ENCODE data around the gene MAP3K5. TPM values are rescaled to one million over a fixed set of nuclear protein-coding genes. Genes with fewer than 3 reads are reported as not detected.
A peak's percentile ranks its signal among the peaks of the same experiment; 100 is the strongest.

Gene MAP3K5
- total RNA-seq, 1 donor from 2014 or later, result 31.2 TPM

GRCh38 chr6:136609873-136610706, 182.2 kb downstream of the MAP3K5 start:
- Histone ChIP-seq H3K4me3 (no peak overlapping the region), H3K9me3 (no peaks in the 10 kb centered on the region), H3K27ac (peak overlapping the region; percentile 52), H3K4me1 (peaks cover 12% of the 10 kb centered on the region), H3K27me3 (no peaks in the 10 kb centered on the region), H3K36me3 (no peaks in the 10 kb centered on the region)
- intact Hi-C loops (cut with DNase I), result no loop called here
- peak in 1 of 2 donors; percentile 95 for DNase-seq (ENCODE audit: extremely low spot score in 2 of 2)
- no peak for TF ChIP-seq POLR2A (IDR thresholded peaks at IDR 0.05)
- no peak for TF ChIP-seq CTCF (IDR thresholded peaks at IDR 0.05)
- peak; percentile 17 to 94 for TF ChIP-seq POLR2AphosphoS5 (IDR thresholded peaks at IDR 0.05; ENCODE audit: insufficient read depth in 1 of 2, low read depth in 1 of 2)

- intact Hi-C loops (cut with DNase I), result no loop called here
Measured at GRCh38 chr6:136608991-136609390, 183.3 kb downstream of the MAP3K5 start.

GRCh38 chr6:136607932-136608772, 184.1 kb downstream of the MAP3K5 start:
- intact Hi-C loops (cut with DNase I), result no loop called here
- H3K4me1 ChIP-seq, result peaks cover 12% of the 10 kb centered on the region
- TF ChIP-seq CTCF (IDR thresholded peaks at IDR 0.05) (peak in 1 of 3 experiments; percentile 45), POLR2AphosphoS5 (IDR thresholded peaks at IDR 0.05; ENCODE audit: insufficient read depth in 1 of 2, low read depth in 1 of 2) (no peak)
- no peak overlapping the region for H3K4me3 ChIP-seq
- H3K27me3 ChIP-seq, result no peaks in the 10 kb centered on the region
- H3K9me3 ChIP-seq, result no peaks in the 10 kb centered on the region
- H3K36me3 ChIP-seq, result no peaks in the 10 kb centered on the region
- DNase-seq (ENCODE audit: extremely low spot score in 2 of 2), result no peak
- no peak overlapping the region for H3K27ac ChIP-seq

More at GRCh38 chr6:136608991-136609390, 183.3 kb downstream of the MAP3K5 start:
- TF ChIP-seq POLR2A (IDR thresholded peaks at IDR 0.05) (no peak), CTCF (IDR thresholded peaks at IDR 0.05) (no peak), POLR2AphosphoS5 (IDR thresholded peaks at IDR 0.05; ENCODE audit: insufficient read depth in 1 of 2, low read depth in 1 of 2) (no peak)
- Histone ChIP-seq H3K4me1 (peaks cover 12% of the 10 kb centered on the region), H3K9me3 (no peaks in the 10 kb centered on the region), H3K27me3 (no peaks in the 10 kb centered on the region), H3K36me3 (no peaks in the 10 kb centered on the region), H3K4me3 (no peak overlapping the region), H3K27ac (no peak overlapping the region)
- DNase-seq (ENCODE audit: extremely low spot score in 2 of 2), result no peak

GRCh38 chr6:136607204-136607931, 184.9 kb downstream of the MAP3K5 start:
- Histone ChIP-seq H3K27me3 (no peaks in the 10 kb centered on the region), H3K9me3 (no peaks in the 10 kb centered on the region), H3K27ac (no peak overlapping the region), H3K4me3 (no peak overlapping the region), H3K4me1 (peaks cover 12% of the 10 kb centered on the region), H3K36me3 (no peaks in the 10 kb centered on the region)
- intact Hi-C loops (cut with DNase I), result no loop called here
- DNase-seq (ENCODE audit: extremely low spot score in 2 of 2), result no peak
- TF ChIP-seq POLR2AphosphoS5 (IDR thresholded peaks at IDR 0.05; ENCODE audit: insufficient read depth in 1 of 2, low read depth in 1 of 2) (no peak), CTCF (IDR thresholded peaks at IDR 0.05) (no peak), POLR2A (IDR thresholded peaks at IDR 0.05) (no peak)

All from vagina (tissue), 2 donors.